GM19238 (cell line): ENCODE results near the gene KIF1B.
A peak's percentile ranks its signal among the peaks of the same experiment; 100 is the strongest.
"Not testable (repeated sequence)": the region's sequence is repeated elsewhere in the genome, so short reads cannot be mapped to it uniquely, and the experiment has no call there.

Source experiments
- DNase-seq: peaks from one replicate; pipeline ENCODE4 v3.0.0; 2011; ENCODE audit warnings: low spot score; ENCODE audit not compliant: insufficient read length

The KIF1B gene

DNA sequence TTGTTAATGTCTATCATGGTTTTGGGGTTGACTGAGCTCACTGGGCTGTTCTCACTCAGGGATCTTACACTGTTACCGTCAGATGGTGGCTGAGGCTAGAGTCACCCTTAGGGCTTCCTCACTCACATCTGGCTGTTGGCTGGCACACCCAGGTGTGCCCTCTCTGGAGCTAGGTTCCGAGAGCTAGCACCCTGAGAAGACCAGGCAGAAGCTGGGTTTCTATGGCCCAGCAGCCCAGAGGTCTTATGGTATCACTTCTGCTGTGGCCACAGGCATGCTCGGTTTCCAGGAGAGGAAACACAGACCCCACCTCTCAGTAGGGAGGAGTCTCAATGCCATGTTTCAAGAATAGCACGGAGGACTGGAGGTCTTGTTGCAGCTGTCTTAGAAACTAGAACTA is 20.7 kb upstream of the KIF1B start:
- no peak for DNase-seq

DNA sequence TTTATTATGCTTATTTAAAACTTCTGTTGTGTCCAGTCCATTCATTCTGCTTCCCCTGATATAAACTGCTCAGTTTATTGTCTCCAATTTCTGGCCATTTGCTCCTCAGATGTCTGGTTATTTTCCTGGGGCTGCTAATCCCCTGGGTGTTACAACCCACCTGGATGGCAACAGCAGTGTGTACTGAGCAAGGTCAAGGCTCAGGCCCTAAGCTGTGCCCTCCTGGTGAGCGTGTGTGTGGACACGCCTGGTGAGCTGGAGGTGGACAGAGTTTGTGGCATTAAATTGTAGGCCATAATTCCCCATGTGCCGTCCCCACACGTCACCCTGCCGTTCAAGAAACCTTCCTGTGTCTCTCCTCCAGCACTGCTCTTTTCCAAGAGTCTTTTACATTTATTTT is 18.1 kb upstream of the KIF1B start:
- DNase-seq: no peak

DNA sequence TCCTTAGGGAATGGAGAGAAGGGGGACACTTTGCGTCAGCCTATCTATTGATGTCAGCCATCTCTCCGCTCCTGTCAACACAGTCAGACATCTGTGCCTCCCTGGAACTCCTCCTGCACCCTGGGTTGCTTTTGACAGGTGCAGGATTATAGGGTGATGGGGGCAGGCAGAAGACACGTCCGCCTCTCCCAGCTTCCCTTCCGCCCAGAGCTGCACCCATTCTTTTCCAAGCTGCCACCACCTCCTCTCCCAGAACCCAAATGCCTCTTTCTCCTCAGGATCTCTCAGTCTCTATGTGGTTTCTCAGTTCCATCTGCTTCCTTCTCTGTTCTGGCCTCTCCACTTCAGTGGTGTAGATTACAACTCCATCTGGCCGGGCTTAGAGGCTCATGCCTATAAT is 17.1 kb upstream of the KIF1B start:
- no peak for DNase-seq

DNA sequence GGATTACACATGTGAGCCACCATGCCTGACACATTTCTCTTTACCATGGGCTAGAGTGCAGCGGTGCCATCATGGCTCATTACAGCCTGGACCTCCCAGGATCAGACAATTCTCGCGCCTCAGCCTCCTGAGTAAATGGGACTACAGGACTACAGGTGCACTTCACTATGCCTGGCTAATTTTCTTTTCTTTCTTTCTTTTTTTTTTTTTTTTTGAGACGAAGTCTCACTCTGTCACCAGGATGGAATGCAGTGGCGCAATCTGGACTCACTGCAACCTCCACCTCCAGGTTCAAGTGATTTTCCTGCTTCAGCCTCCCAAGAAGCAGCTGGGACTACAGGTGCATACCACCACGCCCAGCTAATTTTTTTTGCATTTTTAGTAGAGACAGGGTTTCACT is 14.8 kb upstream of the KIF1B start:
- DNase-seq: no peak

DNA sequence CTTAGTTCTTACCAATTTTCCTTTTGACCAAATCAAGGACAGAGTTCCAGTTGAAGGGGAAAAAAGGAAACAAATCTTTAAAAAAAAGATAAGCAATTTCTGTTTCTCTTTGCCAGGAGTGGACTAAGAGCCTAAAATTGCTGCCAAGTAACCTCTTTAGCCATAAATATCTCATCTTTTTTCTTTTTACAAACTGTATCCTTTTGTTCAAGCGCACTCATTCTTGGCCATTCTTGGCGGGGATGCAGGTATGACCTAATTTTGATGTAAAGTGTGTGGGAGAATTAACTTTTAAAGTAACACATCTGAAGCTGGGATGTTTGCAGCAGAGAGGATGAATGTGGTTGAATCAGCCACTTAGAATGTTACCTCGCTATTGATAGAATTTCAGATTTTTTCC is 13.4 kb upstream of the KIF1B start:
- DNase-seq: no peak

DNA sequence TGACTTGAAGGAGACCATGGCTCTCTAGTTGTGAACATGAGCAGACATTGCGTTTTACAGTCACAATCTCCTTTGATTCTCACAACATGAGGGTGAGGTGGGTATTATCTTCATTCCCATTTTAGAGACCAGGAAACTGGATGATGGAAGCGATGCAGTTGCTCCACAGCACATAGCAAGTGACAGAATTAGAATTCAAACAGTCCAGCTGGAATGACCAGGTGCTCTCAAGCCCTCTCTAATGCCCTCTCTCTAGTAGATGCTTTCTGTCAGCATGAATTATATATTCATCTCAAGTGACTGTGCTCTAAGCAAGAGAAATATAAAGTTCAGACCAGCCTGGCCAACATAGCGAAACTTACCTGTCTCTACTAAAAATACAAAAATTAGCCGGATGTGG is 9.8 kb upstream of the KIF1B start:
- DNase-seq: no peak

DNA sequence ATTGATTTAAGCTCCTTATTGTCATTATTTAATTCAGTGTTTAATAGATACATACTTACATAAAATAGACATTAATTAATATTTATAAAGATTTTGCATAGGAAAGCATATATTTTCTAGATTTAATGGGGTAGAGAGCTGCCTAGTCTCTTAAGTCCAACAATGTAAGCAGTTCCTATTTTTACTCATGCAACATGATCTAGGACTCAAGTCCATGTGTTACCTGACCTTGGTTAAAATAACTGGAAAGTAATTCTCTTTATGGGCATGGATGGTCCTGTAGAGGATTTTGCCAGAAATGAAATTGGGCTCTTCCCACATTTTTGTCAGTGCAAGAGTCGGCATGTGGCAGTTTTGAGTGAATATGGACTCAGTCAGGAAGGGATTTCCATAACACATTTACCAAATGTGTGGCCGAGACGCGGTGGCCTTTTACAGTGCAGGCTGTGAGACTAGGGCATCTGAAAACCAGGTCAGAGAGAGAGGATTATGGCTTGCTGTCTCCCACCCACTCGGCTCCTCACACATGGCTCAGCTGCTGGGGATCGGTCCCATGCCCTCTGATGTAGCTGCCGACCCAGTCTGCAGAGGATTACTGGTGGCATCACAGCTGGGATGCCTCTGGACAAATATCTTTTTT is 6.2 kb upstream of the KIF1B start:
- DNase-seq: no peak

DNA sequence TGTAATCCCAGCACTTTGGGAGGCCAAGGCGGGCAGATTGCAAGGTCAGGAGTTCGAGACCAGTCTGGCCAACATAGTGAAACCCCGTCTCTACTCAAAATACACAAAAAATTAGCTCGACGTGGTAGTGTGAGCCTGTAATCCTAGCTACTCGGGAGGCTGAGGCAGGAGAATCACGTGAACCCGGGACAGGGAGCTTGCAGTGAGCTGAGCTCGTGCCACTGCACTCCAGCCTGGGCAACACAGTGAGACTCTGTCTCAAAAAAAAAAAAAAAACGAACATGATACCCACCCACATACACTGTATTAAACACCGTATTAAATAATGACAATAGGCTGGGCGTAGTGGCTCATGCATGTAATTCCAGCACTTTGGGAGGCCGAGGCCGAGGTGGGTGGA is 5.2 kb upstream of the KIF1B start:
- DNase-seq: not testable (repeated sequence)

DNA sequence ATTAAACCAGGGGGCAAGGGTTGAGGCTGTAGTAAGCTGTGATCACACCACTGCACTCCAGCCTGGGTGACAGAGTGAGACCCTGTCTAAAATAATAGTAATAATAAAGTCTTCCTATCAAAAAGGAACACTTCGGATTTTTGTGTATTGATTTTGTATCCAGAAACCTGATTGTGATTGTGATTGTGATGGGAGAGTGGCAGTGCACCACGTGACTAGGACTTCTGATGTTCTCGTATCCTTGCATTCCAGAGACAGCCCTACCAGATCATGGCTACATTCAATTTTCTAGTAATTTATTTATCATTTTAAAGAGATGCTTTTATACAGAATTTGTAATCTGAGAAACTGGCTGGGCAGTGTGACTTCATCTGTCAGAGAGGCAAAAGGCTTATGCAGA is 2.6 kb upstream of the KIF1B start:
- DNase-seq: no peak

DNA sequence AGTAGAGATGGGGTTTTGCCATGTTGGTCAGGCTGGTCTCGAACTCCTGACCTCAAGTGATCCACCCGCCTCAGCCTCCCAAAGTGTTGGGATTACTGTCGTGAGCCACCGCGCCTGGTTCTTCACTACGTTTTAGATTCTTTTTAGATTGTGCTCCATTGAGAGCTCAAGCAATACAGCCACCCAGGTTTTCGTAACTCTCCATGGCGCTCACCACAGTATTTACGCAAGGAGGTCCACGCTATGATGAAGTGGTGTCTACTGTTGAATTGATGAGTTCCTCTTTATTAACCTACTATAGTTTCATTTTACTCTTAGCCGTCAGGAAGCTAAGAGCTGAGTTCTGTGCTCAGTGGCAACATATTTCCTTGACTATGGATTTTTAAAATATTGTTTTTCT is 1.8 kb upstream of the KIF1B start:
- no peak for DNase-seq

DNA sequence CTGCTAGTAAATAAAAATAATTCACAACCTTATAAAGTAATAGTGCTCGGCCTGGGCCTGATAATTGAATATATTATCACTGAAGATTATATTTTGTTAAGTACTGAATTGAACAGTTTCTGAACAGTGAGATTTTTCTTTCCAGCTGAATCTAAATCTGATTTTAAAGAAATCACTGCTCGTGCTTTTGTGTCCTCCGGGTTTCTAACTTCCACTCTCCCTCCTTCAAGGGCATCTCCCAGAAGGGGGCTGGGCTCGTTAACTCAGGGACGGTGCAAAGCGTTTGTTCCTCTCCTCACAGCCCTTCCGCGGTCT is 823 bp upstream of the KIF1B start:
- no peak for DNase-seq

DNA sequence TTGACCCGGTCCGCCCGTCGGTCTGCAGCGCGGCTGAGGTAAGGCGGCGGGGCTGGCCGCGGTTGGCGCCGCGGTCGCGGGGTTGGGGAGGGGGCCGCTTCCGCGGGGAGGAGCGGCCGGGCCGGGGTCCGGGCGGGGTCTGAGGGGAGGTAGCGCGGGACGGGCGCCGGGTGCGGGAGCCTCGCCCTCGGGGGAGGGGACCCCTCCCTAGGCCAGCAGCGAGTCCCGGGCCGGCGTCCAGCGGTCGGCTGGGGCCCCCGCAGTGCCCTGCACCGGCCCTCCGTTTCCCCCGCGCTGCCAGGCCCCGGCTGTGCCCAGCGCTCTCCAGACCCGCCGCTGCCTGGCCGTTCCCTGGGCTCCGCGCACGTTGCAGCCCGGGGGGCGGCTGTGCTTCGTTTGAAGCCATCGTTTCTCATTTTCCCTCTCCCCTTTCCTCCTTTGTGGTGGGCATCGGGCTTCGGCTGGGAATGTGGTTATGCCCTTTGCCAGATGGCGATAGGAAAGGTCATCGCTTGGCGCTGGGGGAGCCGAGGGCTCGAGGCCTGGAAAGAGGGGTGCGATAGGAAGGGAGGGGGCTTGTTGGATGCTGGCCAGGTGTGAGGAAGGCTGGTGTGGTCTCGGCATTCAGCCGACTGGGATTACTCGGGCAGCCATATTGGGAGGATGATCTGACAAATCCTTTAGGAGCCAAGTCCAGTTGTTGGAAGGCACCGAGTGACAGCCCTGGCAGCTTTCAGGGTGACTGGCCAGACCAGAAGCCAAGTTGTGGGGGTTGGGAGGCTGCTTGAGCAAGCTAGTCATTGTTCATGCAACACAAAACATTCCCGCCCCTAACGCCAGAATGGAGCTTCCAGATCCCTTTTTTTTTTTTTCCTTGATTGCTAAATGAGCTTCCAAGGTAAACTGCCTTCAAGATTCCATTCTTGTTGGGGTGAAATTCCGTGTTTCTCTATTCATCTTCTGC is 753 bp downstream of the KIF1B start:
- DNase-seq: peak; percentile 13

DNA sequence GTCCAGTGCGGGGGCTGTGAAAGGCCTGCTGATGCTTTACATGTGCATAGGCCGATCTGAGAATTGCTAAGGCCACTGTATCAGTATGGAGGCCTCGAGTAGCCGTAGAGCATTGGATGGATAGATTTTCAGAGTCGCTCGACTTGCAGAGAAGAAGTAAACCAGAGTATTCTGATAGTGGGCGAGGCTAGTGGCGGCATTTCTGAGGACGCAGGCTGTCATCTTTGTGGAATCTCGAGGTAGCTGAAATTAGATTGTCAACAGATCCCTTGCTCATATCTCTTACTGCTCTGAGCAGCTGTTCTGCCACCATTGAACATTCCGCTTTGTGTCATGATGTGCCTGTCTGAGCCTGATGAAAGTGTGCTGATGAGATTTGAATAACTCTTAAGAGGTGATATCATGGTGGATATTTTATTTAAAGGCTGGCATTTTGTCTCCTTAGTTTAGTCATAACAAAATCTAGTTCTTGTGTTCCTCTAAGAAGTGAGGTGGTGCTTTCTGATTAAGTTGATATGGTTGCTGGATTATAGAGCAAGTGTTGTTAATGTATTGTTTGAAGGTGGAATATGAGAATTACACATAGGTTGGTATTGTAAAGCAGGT is 1.5 kb downstream of the KIF1B start:
- no peak for DNase-seq

DNA sequence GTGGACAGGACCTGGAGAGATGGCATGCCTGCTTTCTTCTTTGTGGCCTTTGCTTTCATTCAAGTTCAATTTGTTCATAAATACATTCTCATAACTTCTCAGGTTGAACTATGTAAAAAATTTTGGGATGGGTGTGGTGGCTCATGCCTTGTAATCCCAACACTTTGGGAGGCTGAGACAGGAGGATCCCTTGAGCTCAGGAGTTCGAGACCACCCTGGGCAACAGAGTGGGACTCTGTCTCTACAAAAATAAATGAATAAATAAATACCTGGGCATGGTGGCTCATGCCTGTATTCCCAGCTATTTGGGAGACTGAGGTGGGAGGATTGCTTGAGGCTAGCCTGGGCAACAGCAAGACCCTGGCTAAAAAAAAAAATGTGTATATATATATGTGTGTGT is 2.1 kb downstream of the KIF1B start:
- DNase-seq: no peak

DNA sequence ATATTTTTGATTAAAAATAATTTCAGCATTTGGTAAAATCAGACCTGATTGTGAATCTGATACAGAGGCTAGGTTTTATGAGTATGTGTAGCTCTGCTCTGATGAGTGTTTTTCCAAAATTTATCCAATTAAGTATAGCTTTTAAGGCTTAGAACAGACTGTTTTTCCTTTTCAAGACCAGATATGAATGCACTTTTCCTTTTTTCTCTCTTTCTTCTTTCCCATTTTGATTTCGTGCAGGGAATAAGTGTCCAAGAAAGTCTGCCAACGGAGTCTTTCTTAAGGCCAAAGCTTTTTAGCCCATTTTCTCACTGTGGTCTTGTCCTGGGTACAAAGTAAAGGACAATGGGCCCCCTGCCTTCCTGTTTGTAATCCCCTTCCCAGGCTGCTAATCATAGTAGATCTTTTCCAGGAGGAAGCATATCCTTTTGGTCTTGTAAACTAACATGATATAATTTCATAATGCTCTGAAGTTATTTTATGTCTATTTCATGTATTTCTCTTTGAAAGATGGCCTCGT is 2.9 kb downstream of the KIF1B start:
- DNase-seq: no peak

DNA sequence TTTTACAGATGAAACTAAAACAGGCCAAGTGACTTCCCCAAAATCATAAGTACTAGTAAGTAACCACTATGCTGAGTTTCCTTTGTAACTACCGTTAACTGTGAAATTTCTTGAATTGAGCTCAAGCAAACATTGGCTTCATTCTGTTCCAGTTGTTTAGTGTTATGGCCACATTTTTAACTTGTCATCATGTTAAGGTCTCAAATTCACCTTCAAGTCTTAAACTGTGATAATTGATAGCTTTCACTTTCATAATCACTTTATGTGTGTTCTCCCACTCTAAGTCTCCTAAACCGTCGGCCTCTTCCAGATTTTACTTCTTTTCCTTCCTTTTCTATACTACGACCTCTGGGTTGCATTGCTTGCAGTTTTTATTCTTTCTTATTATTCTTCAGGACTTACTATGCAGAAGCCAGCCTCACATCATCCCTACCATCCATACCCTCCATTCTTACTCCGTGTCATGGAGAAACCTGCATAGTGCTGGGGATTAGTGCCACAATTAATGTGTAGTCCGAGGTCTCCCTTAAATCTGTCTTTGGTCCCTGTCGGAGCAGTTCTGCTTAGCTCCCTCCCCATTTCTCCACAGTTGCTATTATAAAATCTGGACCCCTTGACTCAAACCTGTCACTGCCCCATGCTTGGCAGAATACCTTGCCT is 5.8 kb downstream of the KIF1B start:
- no peak for DNase-seq

DNA sequence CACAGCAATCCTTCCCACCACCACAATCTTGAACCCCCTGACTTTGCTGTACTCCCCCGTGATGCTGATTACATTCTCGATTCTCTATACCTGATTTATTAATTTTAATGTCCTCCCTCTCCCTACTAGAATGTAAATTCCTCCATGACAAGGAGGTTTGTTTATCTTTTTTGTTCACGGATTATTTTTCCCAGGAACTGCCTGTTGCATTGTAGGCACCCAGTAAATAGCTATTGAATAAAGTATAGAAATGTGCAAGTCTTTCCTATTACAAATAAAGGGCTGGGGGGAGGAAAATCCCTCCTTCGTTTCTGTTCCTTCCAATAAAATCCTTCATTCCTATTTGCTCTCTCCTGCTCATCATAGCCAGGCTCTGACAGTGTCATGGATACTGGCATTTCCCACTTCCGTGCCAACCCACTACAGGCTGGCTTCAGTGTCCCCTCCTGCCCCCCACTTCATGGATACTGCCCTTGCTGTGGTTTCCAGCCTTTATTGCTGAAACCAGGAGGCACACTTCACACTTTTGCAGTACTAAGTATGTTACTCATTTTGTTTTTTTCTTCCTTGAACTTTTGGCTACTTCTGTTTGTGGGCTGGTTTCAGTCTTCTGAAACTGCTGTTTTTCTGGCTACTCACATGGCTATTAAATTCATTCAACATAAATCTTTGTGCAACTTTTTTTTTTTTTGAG is 7.5 kb downstream of the KIF1B start:
- DNase-seq: no peak

DNA sequence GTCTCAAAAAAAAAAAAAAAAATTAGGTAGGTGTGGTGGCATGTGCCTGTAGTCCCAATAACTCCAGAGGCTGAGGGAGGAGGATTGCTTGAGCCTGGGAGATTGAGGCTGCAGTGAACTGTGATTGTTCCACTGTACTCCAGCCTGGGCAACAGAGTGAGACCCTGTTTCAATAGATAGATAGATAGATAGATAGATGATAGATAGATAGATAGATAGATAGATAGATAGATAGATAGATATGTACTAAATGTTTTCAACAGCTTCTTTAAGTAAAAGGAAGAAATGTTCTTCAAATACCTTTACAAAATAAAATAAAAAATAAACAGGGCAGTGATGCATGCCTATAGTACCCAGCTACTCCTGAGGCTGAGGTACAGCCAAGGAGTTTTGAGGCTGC is 9.8 kb downstream of the KIF1B start:
- DNase-seq: no peak

DNA sequence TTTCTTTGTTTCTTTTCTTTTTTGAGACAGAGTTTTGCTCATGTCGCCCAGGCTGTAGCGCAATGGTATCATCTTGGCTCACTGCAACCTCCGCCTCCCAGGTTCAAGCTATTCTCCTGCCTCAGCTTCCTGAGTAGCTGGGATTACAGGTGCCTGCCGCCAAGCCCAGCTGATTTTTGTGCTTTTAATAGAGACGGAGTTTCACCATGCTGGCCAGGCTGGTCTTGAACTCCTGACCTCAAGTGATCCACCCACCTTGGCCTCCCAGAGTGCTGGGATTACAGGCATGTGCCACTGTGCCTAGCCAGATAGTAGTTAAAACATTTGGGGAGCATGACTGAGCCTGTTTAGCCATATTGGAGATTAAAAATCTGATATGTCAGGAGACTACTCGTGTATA is 10.3 kb downstream of the KIF1B start:
- not testable (repeated sequence) for DNase-seq

DNA sequence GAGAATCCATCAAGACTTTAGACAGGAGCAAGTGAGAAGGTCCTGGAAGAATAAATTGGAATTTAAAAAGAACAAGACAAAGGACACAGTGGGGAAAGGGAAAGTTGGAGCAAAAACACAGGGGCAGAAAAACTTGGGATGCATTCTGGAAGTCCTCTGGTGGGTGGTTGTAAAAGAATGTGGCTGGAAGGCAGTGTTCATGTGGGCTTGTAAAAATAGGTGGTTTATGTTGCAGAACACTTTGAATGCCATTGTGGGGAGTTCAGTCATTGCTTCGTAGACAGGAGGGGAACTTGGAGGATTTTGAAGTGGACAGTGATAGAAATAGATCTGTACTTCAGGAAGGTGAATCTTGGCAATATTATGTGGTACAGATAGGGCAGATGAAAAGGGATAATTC is 15.2 kb downstream of the KIF1B start:
- no peak for DNase-seq

DNA sequence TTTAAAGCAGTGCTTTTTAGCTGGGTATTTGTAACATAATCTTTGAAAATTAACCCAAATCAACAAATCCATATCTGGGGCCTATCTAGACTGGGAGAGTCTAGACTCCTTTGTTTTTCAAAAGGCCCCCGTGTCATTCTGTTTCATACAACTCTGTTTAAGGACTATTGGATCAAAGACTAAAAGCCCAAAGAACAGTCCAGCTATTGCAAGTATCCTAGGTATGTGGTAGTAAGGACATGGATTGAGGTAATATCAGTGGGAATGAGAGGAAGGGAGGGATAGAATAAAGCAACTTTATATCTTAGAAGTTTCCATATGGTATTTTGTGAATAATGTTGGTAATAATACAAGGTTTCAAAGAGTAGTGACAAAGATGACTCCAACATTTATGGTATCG is 18.2 kb downstream of the KIF1B start:
- DNase-seq: no peak
